H1 (cell line): ENCODE measurements around the gene KIAA0586. TPM values are rescaled to one million over a fixed set of nuclear protein-coding genes. Genes with fewer than 3 reads are reported as not detected.
"Not testable (repeated sequence)": the region's sequence is repeated elsewhere in the genome, so short reads cannot be mapped to it uniquely, and the experiment has no call there.

Experiments used
- CTCF ChIA-PET: fragments of 300-600 bp; sonication (Branson Sonifier 250); formaldehyde crosslinking; loops from one replicate; lab custom pipeline; 2021; ENCODE audit not compliant: partially characterized antibody; lab: Charles Lee
- POLR2A ChIA-PET: fragments of 300-600 bp; sonication (Branson Sonifier 250); formaldehyde crosslinking; loops from one replicate; lab custom pipeline; 2021; ENCODE audit warnings: inconsistent platforms; ENCODE audit not compliant: partially characterized antibody; lab: Charles Lee
- DNase-seq, 2 experiments: peaks; one replicate each; pipeline versions ENCODE4 v3.0.0 to v3.0.0-alpha.2; 2010 to 2022; ENCODE audit warnings: low spot score in 2 of 2, low read depth in 1 of 2, mixed read lengths in 1 of 2
- FAIRE-seq: peaks from 2 replicates; lab custom pipeline; 2011; peaks lifted over from hg19 to GRCh38; lab: Jason Lieb, UNC
- H2AFZ ChIP-seq: 2 replicates; pipeline ENCODE4 v1.8.1; 2012; ENCODE audit warnings: low read length, inconsistent platforms
- H2AK5ac ChIP-seq: 2 replicates; pipeline ENCODE4 v1.6.1; 2013; ENCODE audit warnings: low read depth, low read length
- H2BK120ac ChIP-seq: replicated peaks from 2 replicates; pipeline ENCODE3; 2013; ENCODE audit warnings: low read depth, low read length, inconsistent platforms
- H2BK12ac ChIP-seq: 2 replicates; pipeline ENCODE4 v1.6.1; 2013; ENCODE audit warnings: low read depth, low read length
- H2BK15ac ChIP-seq: 2 replicates; pipeline ENCODE4 v1.6.1; 2013; ENCODE audit warnings: low read length
- H2BK20ac ChIP-seq: 2 replicates; pipeline ENCODE4 v1.6.1; 2013; ENCODE audit warnings: low read length
- H2BK5ac ChIP-seq: 2 replicates; pipeline ENCODE4 v1.6.1; 2013; ENCODE audit warnings: low read depth, low read length
- H3K14ac ChIP-seq: 2 replicates; pipeline ENCODE4 v1.6.1; 2013; ENCODE audit warnings: inconsistent platforms; ENCODE audit not compliant: insufficient read length
- H3K18ac ChIP-seq: 2 replicates; pipeline ENCODE4 v1.6.1; 2013; ENCODE audit warnings: low read length; ENCODE audit errors: extremely low read depth
- H3K23ac ChIP-seq: 2 replicates; pipeline ENCODE4 v1.6.1; 2013; ENCODE audit warnings: inconsistent platforms; ENCODE audit not compliant: insufficient read length
- H3K23me2 ChIP-seq: 2 replicates; pipeline ENCODE4 v1.6.1; 2013; ENCODE audit warnings: low read depth, low read length
- H3K27ac ChIP-seq: 2 replicates; pipeline ENCODE4 v1.6.1; 2011; ENCODE audit warnings: low read depth, low read length, inconsistent platforms
- H3K27me3 ChIP-seq, 4 experiments: replicated peaks in 1 of 4; 1 replicate in 1 of 4; 2 replicates in 3 of 4; pipeline versions ENCODE4 v1.6.1 to v1.8.1; 2011 to 2013; ENCODE audit warnings: low read length in 3 of 4, mild to moderate bottlenecking in 3 of 4, inconsistent platforms in 2 of 4, mixed read lengths in 2 of 4, moderate library complexity in 1 of 4; ENCODE audit not compliant: control insufficient read depth in 3 of 4, insufficient read depth in 3 of 4; ENCODE audit errors: extremely low read depth in 1 of 4
- H3K36me3 ChIP-seq, 4 experiments: 2 replicates each; pipeline versions ENCODE4 v1.6.1 to v1.8.1; 2011 to 2013; ENCODE audit warnings: mild to moderate bottlenecking in 4 of 4, low read length in 3 of 4, moderate library complexity in 2 of 4, control low read depth in 1 of 4, inconsistent platforms in 1 of 4; ENCODE audit not compliant: insufficient read depth in 4 of 4, control insufficient read depth in 2 of 4
- H3K4ac ChIP-seq: replicated peaks from 2 replicates; pipeline ENCODE3; 2013; ENCODE audit warnings: low read length, low read depth, mixed read lengths, inconsistent platforms; ENCODE audit not compliant: insufficient read length
- H3K4me1 ChIP-seq, 4 experiments: replicated peaks in 1 of 4; 1 replicate in 1 of 4; 2 replicates in 3 of 4; pipeline versions ENCODE4 v1.6.1 to v1.8.1; 2011 to 2013; ENCODE audit warnings: low read length in 3 of 4, inconsistent platforms in 2 of 4, mixed read lengths in 1 of 4; ENCODE audit not compliant: insufficient read depth in 4 of 4, control insufficient read depth in 3 of 4
- H3K4me2 ChIP-seq, 2 experiments: 2 replicates each; pipeline versions ENCODE4 v1.6.1 to v1.8.1; 2011 to 2013; ENCODE audit warnings: low read depth in 2 of 2, low read length in 2 of 2, control low read depth in 1 of 2, inconsistent platforms in 1 of 2, mild to moderate bottlenecking in 1 of 2; ENCODE audit not compliant: insufficient read depth in 1 of 2
- H3K4me3 ChIP-seq, 4 experiments: fragments of 200-600, 300-600 bp in 1 of 4; sonication (generic), shearing (Covaris generic), sonication (Bioruptor Twin) in 1 of 4; 2 replicates each; pipeline versions ENCODE4 v1.5.1 to v1.8.1; 2011 to 2016; ENCODE audit warnings: low read length in 4 of 4, low read depth in 3 of 4, control low read depth in 2 of 4, inconsistent platforms in 2 of 4, mild to moderate bottlenecking in 2 of 4, mixed read lengths in 1 of 4, moderate library complexity in 1 of 4; ENCODE audit not compliant: insufficient read depth in 2 of 4; ENCODE audit errors: extremely low read depth in 1 of 4
- H3K56ac ChIP-seq: replicated peaks from 2 replicates; pipeline ENCODE3; 2013; ENCODE audit warnings: low read depth, mild to moderate bottlenecking, mixed read lengths, low read length, inconsistent platforms; ENCODE audit not compliant: insufficient read length
- H3K79me1 ChIP-seq: 2 replicates; pipeline ENCODE4 v1.6.1; 2013; ENCODE audit warnings: low read depth, low read length, control low read depth
- H3K79me2 ChIP-seq, 2 experiments: 2 replicates each; pipeline versions ENCODE4 v1.6.1 to v1.8.1; 2012 to 2013; ENCODE audit warnings: low read length in 2 of 2, mild to moderate bottlenecking in 2 of 2, inconsistent platforms in 1 of 2; ENCODE audit not compliant: insufficient read depth in 2 of 2, control insufficient read depth in 1 of 2
- H3K9ac ChIP-seq, 4 experiments: replicated peaks in 1 of 4; 1 replicate in 1 of 4; 2 replicates in 3 of 4; pipeline versions ENCODE4 v1.6.1 to v1.8.1; 2011 to 2013; ENCODE audit warnings: low read depth in 3 of 4, low read length in 3 of 4, control low read depth in 2 of 4, mild to moderate bottlenecking in 2 of 4, moderate library complexity in 2 of 4, inconsistent platforms in 1 of 4; ENCODE audit errors: extremely low read depth in 1 of 4
- H3K9me3 ChIP-seq, 2 experiments: 2 replicates each; pipeline versions ENCODE4 v1.6.1 to v1.8.1; 2012 to 2013; ENCODE audit warnings: mild to moderate bottlenecking in 2 of 2, moderate library complexity in 2 of 2, control low read depth in 1 of 2, inconsistent platforms in 1 of 2, low read depth in 1 of 2, low read length in 1 of 2, mixed read lengths in 1 of 2; ENCODE audit not compliant: insufficient read depth in 2 of 2
- H4K20me1 ChIP-seq, 2 experiments: replicated peaks in 1 of 2; 2 replicates each; pipeline versions ENCODE3 to v1.8.1; 2011 to 2013; ENCODE audit warnings: inconsistent platforms in 2 of 2, low read length in 2 of 2, mild to moderate bottlenecking in 1 of 2; ENCODE audit not compliant: insufficient read depth in 2 of 2, control insufficient read depth in 1 of 2
- H4K5ac ChIP-seq: 2 replicates; pipeline ENCODE4 v1.6.1; 2013; ENCODE audit warnings: low read length, low read depth, mixed read lengths, inconsistent platforms; ENCODE audit not compliant: insufficient read length
- H4K8ac ChIP-seq: 2 replicates; pipeline ENCODE4 v1.8.0; 2013; ENCODE audit warnings: mild to moderate bottlenecking, moderate library complexity, low read length, inconsistent platforms; ENCODE audit not compliant: insufficient read depth; ENCODE audit errors: extremely low read depth
- H4K91ac ChIP-seq: replicated peaks from 2 replicates; pipeline ENCODE3; 2013; ENCODE audit warnings: low read length, mixed read lengths, inconsistent platforms; ENCODE audit not compliant: insufficient read length
- RAD21 ChIP-seq, 2 experiments: IDR thresholded peaks in 1 of 2; conservative IDR thresholded peaks in 1 of 2; 2 replicates each; pipeline ENCODE4 v1.6.1; 2011; ENCODE audit warnings: low read depth in 2 of 2, low read length in 2 of 2, improper control_type of control experiment in 1 of 2, inconsistent platforms in 1 of 2, mild to moderate bottlenecking in 1 of 2, moderate library complexity in 1 of 2
- WGBS, 2 experiments: shearing (Covaris generic) in 1 of 2; methylation state at CpG; one replicate each; pipeline versions ENCODE4 v1.1.6 to v1.1.7; 2013 to 2015; ENCODE audit warnings: low lambda C conversion rate in 2 of 2, mixed read lengths in 2 of 2, inconsistent platforms in 1 of 2, low coverage in 1 of 2, missing lambda C conversion rate in 1 of 2; ENCODE audit not compliant: insufficient replicate concordance in 2 of 2, insufficient coverage in 1 of 2, insufficient read length in 1 of 2; ENCODE audit errors: extremely low coverage in 1 of 2, missing lambda C conversion rate in 1 of 2; 5-methylcytosine and 5-hydroxymethylcytosine counted together
- polyA plus RNA-seq, 7 experiments: library from polyadenylated mRNA; depleted of rRNA in 3 of 7; stranded (reverse) in 5 of 7; unstranded in 2 of 7; fragments of >200 nt in 5 of 7; fragments of 200-250 nt in 2 of 7; gene quantifications; 1 replicate in 5 of 7; 2 replicates in 1 of 7; 4 replicates in 1 of 7; pipeline versions ENCODE4 v1.2.1 to v1.2.3, GENCODE V29; 2011 to 2013; ENCODE audit warnings: missing spikeins in 2 of 7, mixed read lengths in 2 of 7
- total RNA-seq: library from RNA; stranded (reverse); fragmentation: NEBNext Ultra II Directional; extraction: Animal tissue kit (Norgen Biotek cat#: 25700); gene quantifications from 2 replicates; pipeline ENCODE4 v1.2.1, GENCODE V29; 2021

KIAA0586 gene
- total and polyA plus RNA-seq, 2 of the 8 experiments (the other 6 are each of a cell fraction or from before 2014, with no cell fraction given): 7.2 to 24.8 TPM

DNA sequence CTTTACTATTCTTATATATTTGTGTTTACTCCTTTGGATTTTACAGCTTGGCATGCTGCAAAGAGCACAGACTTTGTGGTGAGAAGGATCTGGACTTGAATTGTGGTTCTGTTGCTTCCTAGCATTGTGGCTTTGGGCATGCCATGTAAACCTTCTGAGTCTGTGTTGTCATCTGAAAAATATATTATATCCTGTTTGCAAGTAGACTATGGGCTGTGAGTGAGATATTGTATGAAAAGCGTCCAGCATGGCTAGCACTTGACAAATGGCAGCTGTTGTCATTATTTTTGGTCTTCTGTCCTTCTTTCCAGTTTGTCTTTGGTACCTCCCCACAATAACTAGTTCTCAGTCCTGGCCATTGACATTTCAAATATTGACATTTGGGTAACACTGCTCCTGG is 148.4 kb downstream of the KIAA0586 start:
- Histone ChIP-seq H3K18ac (no peak overlapping the region), H4K8ac (no peak overlapping the region), H2BK15ac (no peak overlapping the region), H4K91ac (no peak overlapping the region), H2BK5ac (no peak overlapping the region), H3K4ac (no peak overlapping the region), H3K27ac (no peak overlapping the region), H3K9ac (no peak overlapping the region), H3K4me1 (no peaks in the 10 kb centered on the region), H2BK120ac (no peak overlapping the region), H2AK5ac (no peak overlapping the region), H4K20me1 (no peaks in the 10 kb centered on the region), H3K23me2 (no peaks in the 10 kb centered on the region), H3K56ac (no peak overlapping the region), H3K36me3 (no peaks in the 10 kb centered on the region), H3K23ac (no peak overlapping the region), H2BK12ac (no peak overlapping the region), H3K4me3 (no peak overlapping the region), H4K5ac (no peak overlapping the region), H3K14ac (no peak overlapping the region), H2BK20ac (no peak overlapping the region), H3K27me3 (no peaks in the 10 kb centered on the region), H3K79me2 (no peaks in the 10 kb centered on the region), H3K4me2 (no peak overlapping the region), H3K79me1 (no peaks in the 10 kb centered on the region), H3K9me3 (no peaks in the 10 kb centered on the region), H2AFZ (no peak overlapping the region)
- TF ChIP-seq RAD21 (IDR thresholded peaks at IDR 0.05 in 1 of 2, conservative IDR thresholded peaks at IDR 0.05 in 1 of 2; ENCODE audit: low read depth in 2 of 2, low read length in 2 of 2): no peak
- ChIA-PET POLR2A (interaction anchor here (0.8 kb wide), 1 partner anchor 49 kb away, joined by 3 read pairs; no protein-coding TSS in a partner anchor), CTCF (interaction anchor here (0.5 to 3.9 kb wide), 5 partner anchors 11 to 74 kb away, joined by 3 to 33 read pairs (median 7); no protein-coding TSS in a partner anchor)
- WGBS, 2 experiments: 87% methylated on average over 1 of the region's 1 CpG; no CpG with 5 or more reads in 1 of the 2 experiments
- no peak for DNase-seq
- no peak for FAIRE-seq

DNA sequence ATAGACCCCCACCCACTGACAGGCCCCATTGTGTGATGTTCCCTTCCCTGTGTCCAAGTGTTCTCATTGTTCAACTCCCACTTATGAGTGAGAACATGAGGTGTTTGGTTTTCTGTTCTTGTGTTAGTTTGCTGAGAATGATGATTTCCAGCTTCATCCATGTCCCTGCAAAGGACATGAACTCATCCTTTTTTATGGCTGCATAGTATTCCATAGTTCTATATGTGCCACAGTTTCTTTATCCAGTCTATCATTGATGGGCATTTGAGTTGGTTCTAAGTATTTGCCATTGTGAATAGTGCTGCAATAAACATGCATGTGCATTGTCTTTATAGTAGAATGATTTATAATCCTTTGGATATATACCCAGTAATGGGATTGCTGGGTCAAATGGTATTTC is 152.5 kb downstream of the KIAA0586 start:
- H2AK5ac ChIP-seq, H3K36me3 ChIP-seq, H2BK5ac ChIP-seq, H4K5ac ChIP-seq, H3K23me2 ChIP-seq, FAIRE-seq, H3K4me3 ChIP-seq, H4K91ac ChIP-seq, POLR2A ChIA-PET, H3K9me3 ChIP-seq, H2BK20ac ChIP-seq, H4K20me1 ChIP-seq, H2BK12ac ChIP-seq, H2BK15ac ChIP-seq, H3K18ac ChIP-seq, H2AFZ ChIP-seq, H3K9ac ChIP-seq, H3K4me1 ChIP-seq, CTCF ChIA-PET, H3K79me2 ChIP-seq, H2BK120ac ChIP-seq, H3K27ac ChIP-seq, H3K56ac ChIP-seq, H3K4me2 ChIP-seq, H3K23ac ChIP-seq, H4K8ac ChIP-seq, DNase-seq, H3K27me3 ChIP-seq, H3K14ac ChIP-seq, H3K79me1 ChIP-seq, H3K4ac ChIP-seq: not testable (repeated sequence)
